Gastroesophageal sphincter (tissue), 4 donors: ENCODE data around the gene SLC16A12. TPM values are rescaled to one million over a fixed set of nuclear protein-coding genes. Genes with fewer than 3 reads are reported as not detected.

Experiments
- ATAC-seq: fragments of 150-250 bp; one replicate; pipeline ENCODE4 v1.9.1; 2016; ENCODE audit warnings: mild to moderate bottlenecking, moderate library complexity
- H3K27ac ChIP-seq, 4 donors: fragments of 200-600 bp; sonication (generic) in 3 of 4; 1 replicate in 3 of 4; 2 replicates in 1 of 4; pipeline ENCODE4 v1.5.1; 2016 to 2019
- H3K27me3 ChIP-seq: fragments of 200-600 bp; sonication (generic); one replicate; pipeline ENCODE4 v1.5.1; 2019
- H3K36me3 ChIP-seq, 2 donors: fragments of 200-600 bp; sonication (generic); one replicate each; pipeline ENCODE4 v1.5.1; 2019; ENCODE audit warnings: control low read depth in 1 of 2
- H3K4me1 ChIP-seq, 3 donors: fragments of 200-600 bp; sonication (generic); 1 replicate in 2 of 3; 2 replicates in 1 of 3; pipeline ENCODE4 v1.5.1; 2016 to 2019; ENCODE audit warnings: control low read depth in 2 of 3
- H3K4me3 ChIP-seq, 2 donors: fragments of 200-600 bp; sonication (generic); one replicate each; pipeline ENCODE4 v1.5.1; 2019; ENCODE audit warnings: mild to moderate bottlenecking in 1 of 2, moderate library complexity in 1 of 2
- H3K9me3 ChIP-seq, 3 donors: fragments of 200-600 bp; sonication (generic); one replicate each; pipeline ENCODE4 v1.5.1; 2017 to 2019; ENCODE audit warnings: control low read depth in 2 of 3
- EP300 ChIP-seq: sonication (generic); formaldehyde crosslinking; IDR thresholded peaks from one replicate; pipeline ENCODE4 v1.6.1; 2017; ENCODE audit warnings: antibody characterized with exemption, mild to moderate bottlenecking
- POLR2A ChIP-seq, 2 donors: fragments of 450-650 bp; IDR thresholded peaks; one replicate each; pipeline ENCODE4 v1.6.1; 2017; ENCODE audit warnings: antibody characterized with exemption in 2 of 2, mild to moderate bottlenecking in 2 of 2, moderate library complexity in 1 of 2
- POLR2AphosphoS5 ChIP-seq: sonication (generic); formaldehyde crosslinking; IDR thresholded peaks from one replicate; pipeline ENCODE4 v1.6.1; 2017; ENCODE audit warnings: antibody characterized with exemption
- WGBS, 2 donors: methylation state at CpG; one replicate each; pipeline ENCODE4 v1.1.5; 2018; ENCODE audit warnings: low coverage in 1 of 2; 5-methylcytosine and 5-hydroxymethylcytosine counted together
- total RNA-seq, 4 donors: library from RNA; depleted of rRNA; stranded (reverse); fragments of >200 nt; gene quantifications; one replicate each; pipeline ENCODE4 v1.1.0, GENCODE V29; 2016
- TF ChIP-seq, protein P1 (sequence below), 4 experiments: fragments of 200-600 bp in 2 of 4; fragments of 450-650 bp in 2 of 4; sonication (generic) in 1 of 4; IDR thresholded peaks; one replicate each; pipeline ENCODE4 v1.5.1; 2017 to 2019; ENCODE audit warnings: antibody characterized with exemption in 4 of 4, mild to moderate bottlenecking in 2 of 4, moderate library complexity in 2 of 4

SLC16A12 gene
- total RNA-seq, 4 donors from 2014 or later: 1.7 to 11.7 (median 2.4) TPM

GRCh38 chr10:89494068-89494467 lies 41.3 kb downstream of the SLC16A12 start:
- Histone ChIP-seq H3K4me3 (no peak overlapping the region), H3K9me3 (no peaks in the 10 kb centered on the region), H3K27me3 (no peaks in the 10 kb centered on the region), H3K4me1 (peaks cover 0 to 8% (median 0%) of the 10 kb centered on the region in 3 donors), H3K36me3 (no peaks in the 10 kb centered on the region), H3K27ac (peak overlapping the region in 1 of 4 donors; percentile 28)
- no peak for ATAC-seq
- WGBS, 2 donors: 26 to 33% methylated on average over 5 of the region's 5 CpGs
- TF ChIP-seq, protein P1, sequence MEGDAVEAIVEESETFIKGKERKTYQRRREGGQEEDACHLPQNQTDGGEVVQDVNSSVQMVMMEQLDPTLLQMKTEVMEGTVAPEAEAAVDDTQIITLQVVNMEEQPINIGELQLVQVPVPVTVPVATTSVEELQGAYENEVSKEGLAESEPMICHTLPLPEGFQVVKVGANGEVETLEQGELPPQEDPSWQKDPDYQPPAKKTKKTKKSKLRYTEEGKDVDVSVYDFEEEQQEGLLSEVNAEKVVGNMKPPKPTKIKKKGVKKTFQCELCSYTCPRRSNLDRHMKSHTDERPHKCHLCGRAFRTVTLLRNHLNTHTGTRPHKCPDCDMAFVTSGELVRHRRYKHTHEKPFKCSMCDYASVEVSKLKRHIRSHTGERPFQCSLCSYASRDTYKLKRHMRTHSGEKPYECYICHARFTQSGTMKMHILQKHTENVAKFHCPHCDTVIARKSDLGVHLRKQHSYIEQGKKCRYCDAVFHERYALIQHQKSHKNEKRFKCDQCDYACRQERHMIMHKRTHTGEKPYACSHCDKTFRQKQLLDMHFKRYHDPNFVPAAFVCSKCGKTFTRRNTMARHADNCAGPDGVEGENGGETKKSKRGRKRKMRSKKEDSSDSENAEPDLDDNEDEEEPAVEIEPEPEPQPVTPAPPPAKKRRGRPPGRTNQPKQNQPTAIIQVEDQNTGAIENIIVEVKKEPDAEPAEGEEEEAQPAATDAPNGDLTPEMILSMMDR (IDR thresholded peaks at IDR 0.05): no peak
- TF ChIP-seq POLR2AphosphoS5: no peak
- TF ChIP-seq EP300: no peak

DNA sequence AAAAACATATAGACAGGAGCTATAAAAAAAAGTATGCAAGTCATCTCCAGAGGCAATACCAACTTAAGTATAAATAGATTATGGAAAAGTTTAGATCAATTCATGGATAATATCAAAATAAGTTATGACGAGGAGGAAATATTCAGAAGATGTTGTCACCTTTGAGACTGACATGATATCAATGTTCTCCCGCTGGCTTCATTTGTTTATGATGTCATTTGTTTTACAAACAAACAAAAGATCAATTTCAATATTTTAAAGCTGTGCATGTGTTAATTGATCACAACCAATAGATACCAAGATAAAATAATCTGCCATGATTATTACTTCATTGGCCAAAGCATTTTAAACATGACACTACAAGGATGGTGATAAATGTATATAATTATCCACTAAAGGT lies 43.5 kb downstream of the SLC16A12 start:
- Histone ChIP-seq H3K4me3 (no peak overlapping the region), H3K36me3 (no peaks in the 10 kb centered on the region), H3K4me1 (peaks cover 0 to 8% (median 0%) of the 10 kb centered on the region in 3 donors), H3K9me3 (no peaks in the 10 kb centered on the region), H3K27me3 (no peaks in the 10 kb centered on the region), H3K27ac (no peak overlapping the region)
- no peak for ATAC-seq
- WGBS, 2 donors: 80 to 95% methylated on average over 2 of the region's 2 CpGs
- TF ChIP-seq POLR2A (IDR thresholded peaks at IDR 0.05) (no peak), POLR2AphosphoS5 (no peak), EP300 (no peak)
- TF ChIP-seq, protein P1 (IDR thresholded peaks at IDR 0.05): no peak

GRCh38 chr10:89490596-89491335 lies 44.6 kb downstream of the SLC16A12 start:
- 97% methylated on average over 3 of the region's 4 CpGs for WGBS, 2 donors
- Histone ChIP-seq H3K27me3 (no peaks in the 10 kb centered on the region), H3K4me3 (no peak overlapping the region), H3K27ac (no peak overlapping the region), H3K36me3 (no peaks in the 10 kb centered on the region), H3K9me3 (no peaks in the 10 kb centered on the region), H3K4me1 (peaks cover 0 to 8% (median 0%) of the 10 kb centered on the region in 3 donors)
- TF ChIP-seq POLR2AphosphoS5: no peak
- no peak for ATAC-seq

DNA sequence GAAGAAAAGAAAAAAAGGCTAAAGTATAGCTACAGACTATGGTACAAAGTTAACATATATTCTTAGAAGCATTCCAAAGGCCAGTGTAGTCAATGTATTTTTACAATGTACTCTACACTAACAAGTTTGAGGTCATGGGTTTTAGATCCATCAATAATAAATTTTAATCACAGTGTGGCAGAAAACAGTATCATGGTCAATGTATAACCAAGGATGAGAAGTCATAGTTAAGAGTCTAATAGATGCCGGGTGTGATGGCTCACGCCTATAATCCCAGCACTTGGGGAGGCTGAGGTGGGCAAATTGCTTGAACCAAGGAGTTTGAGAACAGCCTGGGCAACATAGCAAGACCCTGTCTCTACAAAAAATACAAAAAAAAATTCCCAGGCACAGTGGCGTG lies 53.1 kb downstream of the SLC16A12 start:
- WGBS, 2 donors: 90% methylated on average over 2 to 3 of the region's 3 CpGs
- peak overlapping the region; percentile 65 to 87 (median 82) for H3K27ac ChIP-seq
- no peaks in the 10 kb centered on the region for H3K27me3 ChIP-seq
- no peaks in the 10 kb centered on the region for H3K9me3 ChIP-seq
- H3K36me3 ChIP-seq: no peaks in the 10 kb centered on the region
- peaks cover 32 to 51% (median 41%) of the 10 kb centered on the region in 3 donors for H3K4me1 ChIP-seq
- H3K4me3 ChIP-seq: no peak overlapping the region
- no peak for ATAC-seq
- TF ChIP-seq, protein P1 (IDR thresholded peaks at IDR 0.05): no peak

GRCh38 chr10:89481662-89482061 lies 53.7 kb downstream of the SLC16A12 start:
- H3K4me1 ChIP-seq: peaks cover 35 to 57% (median 43%) of the 10 kb centered on the region in 3 donors
- H3K36me3 ChIP-seq: no peaks in the 10 kb centered on the region
- no peaks in the 10 kb centered on the region for H3K9me3 ChIP-seq
- H3K27ac ChIP-seq: peak overlapping the region; percentile 68 to 99 (median 86)
- 31 to 37% methylated on average over 3 of the region's 3 CpGs for WGBS, 2 donors
- TF ChIP-seq POLR2A (IDR thresholded peaks at IDR 0.05): no peak
- TF ChIP-seq EP300: peak; percentile 61
- TF ChIP-seq, protein P1 (IDR thresholded peaks at IDR 0.05): no peak
- TF ChIP-seq POLR2AphosphoS5: peak; percentile 99
- no peaks in the 10 kb centered on the region for H3K27me3 ChIP-seq
- H3K4me3 ChIP-seq: no peak overlapping the region
- ATAC-seq: peak; percentile 86
